Parathyroid adenoma (tissue), 2 donors: ENCODE results near the gene SLA2.

Experiments
- H2AFZ ChIP-seq: fragments of 300-600 bp; sonication (generic); one replicate; pipeline ENCODE4 v1.7.0; 2017; ENCODE audit warnings: antibody characterized with exemption, mild to moderate bottlenecking
- H3K27ac ChIP-seq: fragments of 300-600 bp; sonication (generic); one replicate; pipeline ENCODE4 v1.7.0; 2017
- H3K27me3 ChIP-seq: fragments of 300-600 bp; sonication (generic); one replicate; pipeline ENCODE4 v1.7.0; 2017; ENCODE audit warnings: low read length; ENCODE audit not compliant: control insufficient read depth, insufficient read depth
- H3K36me3 ChIP-seq: fragments of 300-600 bp; sonication (generic); one replicate; pipeline ENCODE4 v1.7.0; 2017; ENCODE audit warnings: low read length; ENCODE audit not compliant: control insufficient read depth, insufficient read depth
- H3K4me1 ChIP-seq: fragments of 300-600 bp; sonication (generic); one replicate; pipeline ENCODE4 v1.7.0; 2017; ENCODE audit warnings: control low read depth
- H3K4me2 ChIP-seq: fragments of 300-600 bp; sonication (generic); one replicate; pipeline ENCODE4 v1.7.0; 2017; ENCODE audit warnings: low read length
- H3K4me3 ChIP-seq: fragments of 300-600 bp; sonication (generic); one replicate; pipeline ENCODE4 v1.7.0; 2017; ENCODE audit warnings: low read depth, low read length
- H3K79me2 ChIP-seq: fragments of 300-600 bp; sonication (generic); one replicate; pipeline ENCODE4 v1.7.0; 2017; ENCODE audit warnings: control low read depth
- H3K9ac ChIP-seq: fragments of 300-600 bp; sonication (generic); one replicate; pipeline ENCODE4 v1.7.0; 2017; ENCODE audit warnings: mild to moderate bottlenecking
- H3K9me3 ChIP-seq: fragments of 300-600 bp; sonication (generic); one replicate; pipeline ENCODE4 v1.7.0; 2017; ENCODE audit warnings: low read length; ENCODE audit not compliant: control insufficient read depth
- CTCF ChIP-seq: fragments of 300-600 bp; sonication (generic); IDR thresholded peaks from one replicate; pipeline ENCODE4 v1.7.0; 2017; ENCODE audit warnings: antibody characterized with exemption, mild to moderate bottlenecking
- donor health status: primary hyperparathyroidism.

SLA2 gene

DNA sequence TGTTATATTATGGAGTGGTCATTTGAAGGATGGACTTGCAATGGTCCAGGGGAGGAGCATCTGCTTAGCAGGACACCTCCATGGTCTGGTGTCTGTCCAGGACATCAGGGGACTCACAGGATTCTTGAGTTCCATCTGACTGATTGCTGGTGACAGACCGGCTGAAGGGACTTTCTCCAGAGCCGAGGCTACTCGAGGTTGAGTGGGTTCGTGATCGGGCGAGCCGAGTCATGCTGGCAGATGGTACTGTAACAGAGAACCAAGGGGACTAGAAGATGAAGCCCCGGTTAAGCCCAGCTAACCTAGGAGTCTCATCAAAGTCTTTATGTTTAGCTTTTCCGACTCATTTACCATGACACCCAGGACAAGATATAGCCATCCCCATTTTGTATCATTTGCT lies 7.5 kb upstream of the SLA2 start:
- Histone ChIP-seq H3K79me2 (no peaks in the 10 kb centered on the region), H3K9ac (no peak overlapping the region), H3K27ac (no peak overlapping the region), H3K4me2 (no peak overlapping the region), H3K27me3 (no peaks in the 10 kb centered on the region), H3K4me3 (no peak overlapping the region), H3K9me3 (no peaks in the 10 kb centered on the region), H2AFZ (no peak overlapping the region), H3K4me1 (no peaks in the 10 kb centered on the region), H3K36me3 (no peaks in the 10 kb centered on the region)
- TF ChIP-seq CTCF, result no peak

DNA sequence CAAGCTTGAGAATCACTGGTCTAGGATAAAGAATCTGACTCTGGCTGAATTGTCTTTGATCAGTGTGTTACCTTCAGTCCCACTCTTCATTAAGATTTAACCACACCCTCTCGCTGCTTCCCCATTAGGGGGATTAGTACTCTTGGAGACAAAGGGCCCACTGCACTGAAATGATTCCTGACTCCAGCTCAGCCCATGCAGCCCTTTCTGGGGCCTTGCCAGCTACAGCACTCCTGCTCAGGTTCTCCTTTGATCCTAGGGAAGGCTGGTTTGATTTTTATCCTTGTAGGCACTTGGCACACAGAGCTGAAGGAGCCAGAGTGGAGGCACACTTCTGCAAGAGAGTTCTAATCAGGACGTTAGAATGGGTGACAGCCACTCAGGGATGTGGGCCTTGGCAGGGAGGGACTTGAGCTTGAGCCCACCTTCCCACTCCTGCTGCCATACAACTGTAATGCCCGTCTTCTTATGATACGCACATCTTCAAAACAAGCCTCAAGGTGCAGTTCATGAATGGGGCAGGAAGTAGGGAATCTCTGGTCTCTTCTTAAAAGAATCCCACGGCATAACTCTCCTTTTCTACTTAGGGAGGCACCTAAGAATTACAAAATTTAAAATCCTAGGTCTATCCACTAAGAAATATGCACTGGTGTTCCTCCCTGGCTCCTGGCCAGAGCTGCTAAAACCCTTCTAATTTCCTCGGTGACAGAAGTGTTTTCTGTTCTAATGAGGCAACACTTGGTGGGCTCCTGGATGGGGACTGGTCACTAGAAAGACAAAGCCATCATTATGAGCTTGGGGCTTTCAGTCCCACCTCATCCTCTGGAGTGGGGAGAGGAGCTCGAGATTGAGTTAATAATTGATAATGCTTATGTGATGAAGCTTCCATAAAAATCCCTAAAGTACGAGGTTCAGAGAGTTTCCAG lies 1.5 kb upstream of the SLA2 start:
- Histone ChIP-seq H3K4me2 (no peak overlapping the region), H3K4me1 (no peaks in the 10 kb centered on the region), H3K27ac (no peak overlapping the region), H3K79me2 (no peaks in the 10 kb centered on the region), H3K9me3 (no peaks in the 10 kb centered on the region), H3K9ac (no peak overlapping the region), H3K4me3 (no peak overlapping the region), H3K36me3 (no peaks in the 10 kb centered on the region), H3K27me3 (no peaks in the 10 kb centered on the region), H2AFZ (no peak overlapping the region)
- TF ChIP-seq CTCF, result no peak

GRCh38 chr20:36646678-36647077 lies 682 bp upstream of the SLA2 start:
- Histone ChIP-seq H3K79me2 (no peaks in the 10 kb centered on the region), H3K27ac (no peak overlapping the region), H3K9ac (no peak overlapping the region), H3K4me2 (no peak overlapping the region), H3K9me3 (no peaks in the 10 kb centered on the region), H3K27me3 (no peaks in the 10 kb centered on the region), H2AFZ (no peak overlapping the region), H3K36me3 (no peaks in the 10 kb centered on the region), H3K4me1 (no peaks in the 10 kb centered on the region), H3K4me3 (no peak overlapping the region)
- no peak for TF ChIP-seq CTCF

DNA sequence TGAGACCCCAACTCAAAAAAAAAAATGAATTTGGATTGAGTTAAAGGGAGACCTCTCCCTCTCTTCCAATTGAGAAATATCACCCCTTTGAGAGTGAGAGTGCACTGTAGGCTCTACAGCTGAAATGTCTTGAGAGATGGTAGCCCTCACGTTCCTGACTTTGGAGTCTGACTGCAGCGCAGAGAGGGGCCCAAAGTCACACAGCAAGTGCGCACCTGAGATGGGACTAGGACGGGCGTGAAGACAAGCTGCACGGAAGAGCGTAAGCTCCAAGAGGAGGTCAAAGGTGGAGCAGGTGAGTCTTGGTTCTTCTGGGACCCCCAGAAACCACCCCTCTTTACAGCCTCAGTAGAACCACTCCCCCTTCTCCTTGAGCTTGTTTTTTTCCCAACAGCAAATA lies 643 bp downstream of the SLA2 start:
- no peak overlapping the region for H3K4me2 ChIP-seq
- TF ChIP-seq CTCF, result no peak
- H3K79me2 ChIP-seq, result no peaks in the 10 kb centered on the region
- H3K27me3 ChIP-seq, result no peaks in the 10 kb centered on the region
- H3K9ac ChIP-seq, result no peak overlapping the region
- no peak overlapping the region for H2AFZ ChIP-seq
- no peaks in the 10 kb centered on the region for H3K36me3 ChIP-seq
- H3K4me3 ChIP-seq, result no peak overlapping the region
- no peaks in the 10 kb centered on the region for H3K9me3 ChIP-seq
- no peaks in the 10 kb centered on the region for H3K4me1 ChIP-seq
- H3K27ac ChIP-seq, result no peak overlapping the region

GRCh38 chr20:36644706-36645095 lies 1.3 kb downstream of the SLA2 start:
- Histone ChIP-seq H3K4me1 (no peaks in the 10 kb centered on the region), H3K4me3 (no peak overlapping the region), H3K36me3 (no peaks in the 10 kb centered on the region)

More at GRCh38 chr20:36644706-36645095, 1.3 kb downstream of the SLA2 start:
- H3K79me2 ChIP-seq, result no peaks in the 10 kb centered on the region
- H3K27me3 ChIP-seq, result no peaks in the 10 kb centered on the region
- no peak overlapping the region for H3K4me2 ChIP-seq
- no peaks in the 10 kb centered on the region for H3K9me3 ChIP-seq
- H3K9ac ChIP-seq, result no peak overlapping the region
- TF ChIP-seq CTCF, result no peak
- H3K27ac ChIP-seq, result no peak overlapping the region
- H2AFZ ChIP-seq, result no peak overlapping the region
